T1000 (cell line): ENCODE measurements around the gene SSTR3.
"Not testable (repeated sequence)": the region's sequence is repeated elsewhere in the genome, so short reads cannot be mapped to it uniquely, and the experiment has no call there.

Experiments used
- DNase-seq: peaks from one replicate; lab custom pipeline; 2025; ENCODE audit warnings: mixed read lengths; lab: John Stamatoyannopoulos, UW

Gene SSTR3

DNA sequence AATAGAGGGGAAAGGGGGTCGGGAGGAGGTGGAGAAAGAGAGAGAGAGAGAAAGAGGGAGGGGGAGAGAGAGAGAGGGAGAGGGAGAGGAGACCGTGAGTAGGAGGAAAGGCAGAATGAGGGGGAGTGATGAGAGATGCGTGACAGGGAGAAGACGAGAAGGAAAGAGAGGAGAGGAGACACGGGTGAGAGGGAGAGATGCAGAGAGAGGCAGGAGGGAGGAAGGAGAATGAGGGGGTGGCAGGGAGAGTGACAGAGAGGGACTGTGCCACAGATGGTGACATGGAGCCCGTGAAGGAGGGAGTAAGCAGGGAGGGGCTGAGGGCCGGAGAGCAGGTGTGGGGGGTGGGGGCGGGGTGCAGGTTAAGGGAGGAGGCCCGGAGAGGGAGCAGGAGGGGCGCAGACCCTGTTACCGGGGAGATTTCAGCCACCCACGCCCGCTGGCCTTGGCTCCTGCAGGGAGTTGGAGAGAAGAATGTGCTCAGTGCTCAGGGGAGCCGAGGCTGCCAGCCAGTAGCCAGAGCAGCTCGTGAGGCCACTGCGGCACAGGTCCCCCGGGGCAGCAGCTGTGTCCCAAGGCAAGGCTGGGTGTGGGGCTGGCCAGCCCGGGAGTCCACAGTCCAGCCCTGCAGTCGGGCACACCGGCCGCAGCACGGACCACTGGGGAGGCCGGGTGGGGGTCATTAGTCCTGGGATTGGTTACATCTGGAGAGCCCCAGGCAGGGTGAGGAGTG is at the start of gene SSTR3:
Gene SSTR3 (minus strand): TSS at position 304 of the 733 bp plus-strand sequence. CDS start 4,674 bp downstream, outside the sequence.
- no peak for DNase-seq

DNA sequence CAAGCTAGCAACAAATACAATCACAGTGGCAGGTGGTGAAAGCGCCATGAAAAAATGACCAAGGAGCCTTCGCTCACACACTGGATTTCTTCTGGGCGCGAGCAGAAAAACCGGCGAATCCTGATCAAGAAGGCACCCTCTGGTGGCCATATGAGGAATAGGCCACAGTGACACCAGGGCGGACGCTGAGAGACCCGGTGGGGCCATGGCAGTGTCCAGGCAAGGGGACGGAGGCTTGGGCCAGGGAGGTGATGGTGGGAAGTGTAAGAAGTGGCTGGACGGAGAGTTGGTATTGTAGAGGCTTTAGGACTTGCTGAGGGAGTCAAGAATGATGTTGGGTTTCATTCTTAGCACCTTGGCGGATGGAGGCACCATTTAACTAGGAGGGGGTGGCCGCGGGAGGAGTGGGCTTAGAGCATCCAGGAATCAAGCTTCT is 48.6 kb upstream of the SSTR3 start:
- no peak for DNase-seq

DNA sequence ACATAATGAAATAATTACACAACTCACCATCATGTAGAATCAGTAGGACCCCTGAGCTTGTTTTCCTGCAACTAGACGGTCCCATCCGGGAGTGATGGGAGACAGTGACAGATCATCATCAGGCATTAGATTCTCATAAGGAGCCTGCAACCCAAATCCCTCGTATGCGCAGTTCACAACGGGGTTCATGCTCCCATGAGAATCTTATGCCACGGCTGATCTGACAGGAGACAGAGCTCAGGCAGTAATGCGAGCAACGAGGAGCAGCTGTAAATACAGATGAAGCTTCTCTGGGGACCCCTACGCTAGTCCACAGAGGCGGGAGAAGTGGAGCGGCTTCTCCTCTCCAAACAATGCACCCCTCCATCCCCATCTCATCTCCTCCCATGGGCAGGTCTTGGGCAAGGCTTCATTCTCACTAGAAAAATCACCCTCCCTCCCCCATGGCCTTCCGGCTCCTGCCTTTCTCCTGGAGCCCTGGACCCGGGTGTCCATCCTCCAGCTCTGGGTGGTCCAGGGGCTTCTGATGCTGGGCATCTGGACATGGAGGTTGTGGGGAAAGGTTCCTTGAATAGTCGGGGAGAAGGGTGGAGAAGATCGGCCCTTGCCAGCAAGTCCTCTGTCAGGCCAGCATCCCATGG is 48.0 kb upstream of the SSTR3 start:
- DNase-seq = no peak

DNA sequence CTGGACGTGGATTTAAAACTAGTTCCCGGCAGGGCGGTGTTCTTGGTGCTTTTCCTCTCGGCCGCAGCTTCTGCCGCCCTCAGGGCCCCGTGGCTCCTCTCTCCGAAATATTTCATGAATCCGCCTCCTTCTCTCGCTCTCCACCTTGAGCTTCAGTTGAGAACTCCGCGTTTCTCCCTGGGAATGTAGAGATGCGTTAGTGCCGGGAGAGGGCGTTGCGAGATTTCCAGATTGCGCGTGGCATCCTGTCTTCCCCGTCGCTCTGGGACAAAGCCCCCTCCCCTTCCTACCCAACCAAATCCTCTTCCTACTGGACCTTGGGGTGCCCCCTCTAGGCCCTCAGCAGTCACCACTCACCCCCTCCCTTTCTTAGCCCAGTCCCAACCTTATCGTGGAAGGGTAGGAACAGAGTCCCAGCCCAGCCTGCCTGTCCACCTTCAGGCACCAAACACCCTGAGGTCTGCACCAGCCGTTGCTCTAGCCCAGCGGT is 47.3 kb upstream of the SSTR3 start:
- DNase-seq = no peak

DNA sequence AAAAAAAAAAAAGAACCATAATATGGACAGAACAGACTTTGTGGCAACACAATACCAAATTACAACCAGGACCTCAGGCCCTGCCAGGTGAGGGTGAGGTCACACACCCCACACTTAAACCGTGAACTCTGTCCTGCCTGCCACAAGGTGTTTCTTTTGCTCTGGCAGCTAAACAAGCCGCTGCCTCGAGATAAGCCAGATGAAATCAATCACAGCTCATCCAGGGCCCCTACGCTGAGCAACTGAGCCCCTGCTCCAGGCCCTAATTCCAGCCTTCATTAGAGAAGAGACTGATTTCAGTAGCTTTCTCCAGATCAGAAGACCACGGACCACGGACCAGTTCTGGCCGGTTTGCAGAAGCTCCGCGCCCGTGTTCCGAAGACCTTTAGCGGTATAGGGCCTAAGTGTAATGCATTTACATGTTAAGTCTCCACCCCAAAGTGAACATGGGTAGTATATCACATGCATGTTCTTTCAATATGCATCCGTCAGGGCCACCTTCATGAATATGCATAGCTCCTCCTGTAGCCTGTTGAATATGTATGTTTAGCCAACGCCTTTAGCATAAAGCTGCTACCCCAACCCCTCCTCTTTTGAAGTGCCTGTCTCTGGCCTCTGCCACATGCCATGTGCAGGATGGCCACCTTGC is 46.6 kb upstream of the SSTR3 start:
- no peak for DNase-seq

DNA sequence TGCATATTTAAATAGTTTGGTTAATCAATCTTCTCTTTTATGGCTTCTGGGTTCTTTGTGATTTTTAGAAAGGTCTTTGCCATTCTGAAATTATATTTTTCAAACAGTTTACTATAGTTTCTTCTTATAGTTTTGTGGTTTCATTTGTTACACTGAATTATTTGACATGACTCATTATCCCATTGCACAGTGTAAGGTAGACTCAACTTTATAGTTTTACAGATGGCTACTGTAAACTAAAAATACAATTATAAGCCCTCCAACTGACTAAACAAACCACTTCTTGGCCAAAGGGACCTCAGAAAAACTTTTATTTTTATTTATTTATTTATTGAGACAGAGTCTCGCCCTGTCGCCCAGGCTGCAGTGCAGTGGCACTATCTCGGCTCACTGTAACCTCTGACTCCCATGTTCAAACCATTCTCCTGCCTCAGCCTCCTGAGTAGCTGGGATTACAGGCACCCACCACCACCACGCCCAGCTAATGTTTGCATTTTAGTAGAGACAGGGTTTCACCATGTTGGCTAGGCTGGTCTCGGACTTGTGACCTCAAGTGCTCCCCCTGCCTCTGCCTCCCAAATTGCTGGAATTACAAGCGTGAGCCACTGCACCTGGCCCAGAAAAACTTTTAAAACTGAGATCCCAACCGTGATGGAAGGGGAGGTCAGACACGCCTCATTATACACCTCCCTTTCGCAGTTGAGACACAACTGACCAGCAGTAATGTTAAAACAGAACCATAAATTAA is 45.9 kb upstream of the SSTR3 start:
- no peak for DNase-seq

DNA sequence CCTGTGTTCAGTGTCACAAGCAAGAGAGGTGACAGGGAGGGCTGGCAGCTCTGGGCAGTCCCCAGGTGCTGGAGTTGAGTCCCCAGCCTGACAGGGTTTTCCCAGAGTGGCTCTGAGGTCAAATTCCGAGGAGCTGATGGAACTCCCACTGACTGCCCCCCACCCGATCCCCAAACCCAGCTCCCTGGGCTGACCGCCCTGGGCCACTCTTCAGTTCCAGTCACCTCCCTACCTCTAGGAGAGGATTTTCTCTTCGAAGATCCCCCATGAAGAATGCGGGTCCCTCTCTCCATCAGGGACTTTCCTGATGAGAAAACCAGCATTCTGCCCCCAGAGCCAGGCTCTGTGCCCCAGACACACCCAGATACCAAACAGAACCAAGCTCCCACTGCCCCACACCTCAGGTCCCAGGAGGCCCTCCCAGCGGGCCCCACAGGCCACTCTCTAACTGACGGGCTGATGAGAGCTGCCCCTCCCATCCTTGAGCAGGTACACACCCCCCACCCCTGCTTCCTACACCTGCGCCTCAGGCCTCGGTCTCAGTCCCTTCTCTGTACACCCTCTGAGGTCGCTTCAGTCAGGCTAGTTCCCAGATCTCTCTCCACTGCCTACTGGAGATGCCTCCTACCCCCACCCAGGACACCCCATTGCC is 43.9 kb upstream of the SSTR3 start:
- DNase-seq = no peak

DNA sequence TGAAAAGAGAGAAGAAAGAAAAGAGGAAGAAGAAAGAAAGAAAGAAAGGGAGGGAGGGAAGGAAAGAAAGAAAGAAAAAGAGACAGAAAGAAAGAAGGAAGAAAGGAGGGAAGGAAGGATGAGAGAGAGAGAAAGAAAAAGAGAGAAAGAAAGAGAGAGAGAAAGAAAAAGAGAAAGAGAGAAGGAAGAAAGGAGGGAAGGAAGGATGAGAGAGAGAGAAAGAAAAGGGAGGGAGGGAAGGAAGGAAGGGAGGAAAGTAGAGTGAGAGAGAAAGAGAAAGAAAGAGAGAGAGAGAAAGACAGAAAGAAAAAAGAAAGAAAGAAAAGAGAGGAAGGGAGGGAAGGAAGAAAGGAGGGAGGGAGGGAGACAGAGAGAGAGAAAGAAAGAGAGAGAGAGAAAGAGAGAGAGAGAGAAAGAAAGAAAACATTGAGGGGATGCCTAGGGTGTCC is 43.3 kb upstream of the SSTR3 start:
- DNase-seq = no peak

DNA sequence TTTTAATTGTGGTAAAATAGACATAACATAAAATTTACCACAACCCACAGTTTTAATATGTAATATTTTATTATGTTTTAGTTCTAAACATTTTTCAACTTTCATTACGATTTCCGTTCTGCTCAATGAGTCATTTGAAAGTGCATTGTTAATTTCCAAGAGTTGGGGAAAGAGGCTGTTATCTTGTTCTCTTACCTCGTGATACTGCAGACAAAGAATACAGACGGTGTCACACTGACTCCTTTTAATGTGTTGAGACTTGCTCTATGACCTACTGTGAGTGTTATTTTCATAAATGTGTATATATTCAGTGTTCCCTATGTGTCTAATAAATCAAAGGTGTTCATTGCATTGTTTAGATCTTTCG is 42.6 kb upstream of the SSTR3 start:
- no peak for DNase-seq

DNA sequence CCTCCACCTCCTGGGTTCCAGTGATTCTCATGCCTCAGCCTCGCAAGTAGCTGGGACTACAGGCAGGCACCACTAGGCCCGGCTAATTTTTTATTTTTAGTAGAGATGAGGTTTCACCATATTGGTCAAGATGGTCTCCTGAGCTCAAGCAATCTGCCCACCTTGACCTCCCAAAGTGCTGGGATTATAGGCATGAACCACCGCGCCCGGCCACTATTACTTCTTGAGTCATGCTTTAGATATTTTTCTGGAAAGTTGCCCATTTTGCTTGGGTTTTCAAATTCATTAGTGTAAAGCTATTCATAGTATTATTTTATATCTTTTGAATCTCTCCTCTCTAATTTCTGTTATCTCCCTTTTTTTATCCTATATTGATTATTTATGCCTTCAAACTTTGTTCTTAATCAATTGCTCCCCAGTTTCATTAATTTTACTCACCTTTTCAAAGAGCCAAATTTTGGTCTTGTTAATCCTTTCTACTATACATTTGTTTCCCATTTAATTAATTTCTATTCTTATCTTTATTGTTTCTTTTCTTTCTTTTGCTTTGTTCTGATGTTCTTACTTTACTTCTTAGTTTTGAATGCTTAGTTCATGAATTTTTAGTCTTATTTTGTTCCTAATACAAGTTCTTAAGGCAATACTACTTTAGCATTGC is 42.1 kb upstream of the SSTR3 start:
- no peak for DNase-seq

DNA sequence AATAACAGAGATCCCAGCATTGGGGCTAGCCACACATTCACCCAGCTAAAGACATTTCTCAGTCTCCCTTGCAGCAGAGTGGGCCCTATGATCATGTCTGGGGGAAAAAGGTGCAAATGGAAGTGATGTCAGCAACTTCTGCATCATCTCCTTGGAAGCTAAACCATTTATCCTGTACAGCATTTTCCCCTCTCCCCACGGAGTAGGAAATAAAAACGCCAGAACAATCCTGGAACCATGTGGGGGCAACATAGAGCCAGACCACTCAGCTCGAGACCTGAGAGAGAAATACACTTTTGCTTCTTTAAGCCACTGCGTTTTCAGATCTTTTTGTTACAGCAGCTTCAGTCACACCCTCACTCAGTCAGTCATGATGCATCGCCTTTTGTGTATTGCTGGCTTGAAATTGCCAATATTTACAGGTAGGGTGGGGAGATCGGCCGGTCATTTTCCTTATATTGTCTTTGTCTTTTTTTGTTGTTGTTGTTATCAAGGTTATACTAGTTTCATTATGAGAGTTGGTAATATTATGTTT is 40.9 kb upstream of the SSTR3 start:
- no peak for DNase-seq

DNA sequence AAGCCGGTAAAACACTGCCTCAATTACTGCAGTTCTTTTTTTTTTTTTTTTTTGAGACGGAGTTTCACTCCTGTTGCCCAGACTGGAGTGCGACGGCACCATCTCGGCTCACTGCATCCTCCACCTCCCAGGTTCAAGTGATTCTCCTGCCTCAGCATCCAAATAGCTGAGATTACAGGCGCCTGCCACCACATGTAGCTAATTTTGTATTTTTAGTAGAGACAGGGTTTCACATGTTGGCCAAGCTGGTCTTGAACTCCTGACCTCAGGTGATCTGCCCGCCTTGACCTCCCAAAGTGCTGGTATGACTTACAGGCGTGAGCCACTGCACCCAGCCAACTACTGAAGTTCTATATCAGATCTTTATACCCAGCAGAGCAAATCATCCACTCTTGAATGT is 39.6 kb upstream of the SSTR3 start:
- DNase-seq = not testable (repeated sequence)

DNA sequence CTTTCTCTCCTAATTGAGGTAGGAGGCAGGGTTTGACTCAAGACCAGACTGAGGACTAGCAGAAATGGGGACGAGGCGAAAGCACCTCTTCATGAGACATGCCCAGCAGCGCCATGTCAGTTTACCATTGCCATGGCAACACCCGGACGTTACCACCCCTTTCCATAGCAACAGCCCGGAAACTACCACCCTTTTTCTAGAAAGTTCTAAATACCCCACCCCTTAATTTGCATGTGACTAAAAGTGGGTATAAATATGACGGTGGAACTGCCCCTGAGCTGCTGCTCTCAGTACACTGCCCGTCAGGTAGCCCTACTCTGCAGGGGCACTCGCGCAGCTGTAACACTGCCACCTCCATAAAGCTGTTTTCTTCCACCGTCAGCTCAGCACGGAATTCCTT is 37.7 kb upstream of the SSTR3 start:
- DNase-seq = no peak

DNA sequence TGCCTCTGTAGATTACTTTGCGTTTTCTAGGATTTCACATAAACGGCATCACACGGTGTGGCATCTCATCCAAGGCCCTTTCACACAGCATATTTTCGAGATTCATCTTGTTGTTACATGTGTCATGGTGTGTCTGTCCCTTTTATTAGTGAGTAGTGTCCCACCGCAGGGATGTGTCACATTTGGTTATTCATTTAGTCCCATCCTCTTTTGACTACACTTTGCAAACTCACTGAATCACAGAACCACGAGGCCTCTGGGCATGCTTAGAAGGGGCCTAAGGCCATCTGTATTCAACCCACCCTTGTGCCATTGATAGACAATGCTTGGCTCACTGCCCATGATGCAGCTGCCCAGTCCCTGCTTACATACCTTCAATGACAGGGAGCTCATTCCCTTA is 36.0 kb upstream of the SSTR3 start:
- no peak for DNase-seq

DNA sequence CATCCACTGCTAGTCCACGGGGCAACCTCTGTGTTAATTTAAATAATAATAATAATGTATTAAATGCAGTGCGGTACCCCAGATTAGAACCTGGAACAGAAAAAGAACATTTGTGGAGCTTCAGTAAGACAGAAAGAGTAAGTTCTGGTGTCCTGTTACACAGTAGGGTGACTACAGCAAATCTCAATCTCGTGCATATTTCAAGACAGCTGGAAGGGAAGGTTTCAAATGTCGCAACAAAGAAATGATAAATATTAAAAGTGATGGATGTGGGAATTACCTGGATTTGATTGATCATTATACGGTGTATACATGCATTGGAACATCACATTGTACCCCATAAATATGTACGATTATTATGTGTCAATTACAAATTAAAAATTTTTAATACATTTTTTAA is 33.5 kb upstream of the SSTR3 start:
- no peak for DNase-seq

DNA sequence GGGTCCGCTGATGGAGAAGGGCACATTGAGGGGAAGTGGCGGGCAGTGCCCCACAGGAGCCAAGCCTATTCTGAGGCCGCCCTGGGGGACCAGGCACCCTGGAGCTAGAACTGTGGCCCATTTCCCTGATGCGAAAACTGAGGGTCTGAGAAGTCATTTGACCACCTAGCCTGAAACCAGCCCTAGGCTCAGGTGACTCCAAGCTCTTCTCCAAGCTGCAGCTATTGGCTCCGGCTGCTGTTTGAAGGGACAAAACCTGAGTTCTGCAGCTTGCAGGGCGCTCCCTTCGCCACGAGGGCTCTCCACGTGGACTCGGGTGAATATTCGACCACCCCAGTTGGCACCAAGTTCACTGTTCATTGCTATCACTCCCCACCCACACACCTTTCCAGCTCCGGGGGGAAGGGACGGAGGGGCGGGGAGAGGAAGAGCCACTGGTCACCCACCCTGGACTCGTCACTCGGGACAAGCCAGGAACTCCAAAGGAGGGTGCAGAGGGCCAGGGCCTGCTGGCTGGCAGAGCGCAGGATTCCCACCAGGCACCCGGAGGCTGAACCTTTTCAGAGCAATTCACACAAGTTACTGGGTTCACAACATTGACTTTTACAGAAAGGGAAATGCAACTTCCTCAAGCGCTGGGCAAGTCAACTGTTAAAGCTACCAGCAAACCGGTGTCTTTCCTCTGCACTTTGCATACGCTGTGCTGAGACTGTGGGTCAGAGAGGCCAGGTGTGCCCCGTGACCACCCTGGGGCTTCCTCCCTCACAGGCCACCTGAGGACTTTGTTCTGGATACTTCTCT is 32.8 kb upstream of the SSTR3 start:
- DNase-seq = no peak

DNA sequence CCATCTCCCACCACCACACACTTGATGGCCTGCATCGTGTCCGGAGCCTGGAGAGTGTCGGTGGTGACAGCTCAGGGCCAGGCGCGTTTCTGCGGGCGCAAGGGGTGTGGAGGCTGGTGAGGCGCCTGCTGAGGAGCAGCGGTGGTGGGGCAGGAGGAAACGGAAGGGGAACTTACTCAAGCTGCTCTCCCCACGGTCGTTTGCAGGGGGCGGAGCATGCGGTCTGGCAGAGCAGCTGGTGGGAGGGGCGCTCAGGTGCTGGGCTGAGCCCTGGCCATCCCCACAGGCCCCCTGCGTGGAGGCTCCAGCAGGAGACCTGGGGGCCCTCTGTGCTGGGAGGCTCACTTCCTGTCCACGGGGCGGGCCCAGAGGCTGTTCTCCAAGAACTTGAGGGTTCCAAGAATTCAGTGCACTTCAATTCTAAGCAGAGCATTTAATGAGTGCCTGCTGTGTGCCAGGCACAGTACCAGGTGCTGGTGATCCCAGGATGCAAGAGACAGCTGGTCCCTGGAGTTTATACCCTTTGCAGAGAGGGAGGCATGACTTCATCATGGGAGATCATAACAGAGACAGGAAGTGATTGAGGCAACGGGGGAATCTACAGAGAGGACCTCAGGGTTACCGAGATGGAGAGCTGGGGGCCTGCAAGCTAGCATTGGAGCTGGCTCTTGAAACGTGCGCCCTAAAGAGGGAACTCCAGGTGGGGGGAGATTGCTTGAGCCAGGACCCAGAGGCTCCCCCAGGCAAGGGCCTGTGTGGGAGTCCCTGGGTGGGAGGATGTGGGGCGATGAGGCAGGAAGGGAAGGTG is 32.0 kb upstream of the SSTR3 start, which contains the start of gene RAC2:
Gene RAC2 (minus strand): TSS at position 156 of the 808 bp plus-strand sequence. CDS start 121 bp downstream, at position 35.
- no peak for DNase-seq

DNA sequence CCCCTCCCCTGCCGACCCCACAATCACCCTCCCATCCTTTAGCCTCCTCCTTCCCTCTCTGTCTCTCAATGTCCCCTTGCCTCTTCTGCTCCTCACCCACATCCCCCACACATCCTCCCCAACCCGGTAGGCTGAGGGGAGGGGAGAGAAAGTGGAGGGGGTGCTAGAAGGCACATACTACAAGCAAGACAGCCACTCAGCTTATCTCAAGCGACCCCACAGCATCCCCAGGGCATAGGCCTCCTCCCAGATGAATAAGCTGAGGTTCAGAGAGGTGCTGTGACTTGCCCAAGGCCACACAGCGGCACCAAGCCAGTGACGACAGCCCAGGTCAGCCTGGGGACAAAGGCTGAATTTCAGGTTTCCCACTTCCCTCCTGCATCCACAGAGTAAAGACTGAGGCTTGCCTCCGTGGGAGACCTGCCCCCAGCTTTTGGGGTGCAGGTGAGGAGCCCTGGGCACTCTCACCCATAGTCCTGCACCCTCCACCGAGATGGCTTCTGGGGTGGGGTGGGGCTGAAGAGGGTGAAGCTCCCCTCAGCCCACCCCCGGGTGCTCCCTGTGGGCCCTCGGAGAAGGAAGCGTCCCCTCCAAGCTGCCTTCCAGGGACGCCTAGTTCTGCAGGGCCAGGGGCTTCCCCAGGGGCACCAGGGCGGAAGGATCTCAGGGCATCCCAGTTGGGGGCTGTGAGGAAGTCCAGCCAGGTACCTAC is 31.3 kb upstream of the SSTR3 start:
- no peak for DNase-seq
